ENCODE results near the gene ZNF148.

Gene ZNF148

DNA sequence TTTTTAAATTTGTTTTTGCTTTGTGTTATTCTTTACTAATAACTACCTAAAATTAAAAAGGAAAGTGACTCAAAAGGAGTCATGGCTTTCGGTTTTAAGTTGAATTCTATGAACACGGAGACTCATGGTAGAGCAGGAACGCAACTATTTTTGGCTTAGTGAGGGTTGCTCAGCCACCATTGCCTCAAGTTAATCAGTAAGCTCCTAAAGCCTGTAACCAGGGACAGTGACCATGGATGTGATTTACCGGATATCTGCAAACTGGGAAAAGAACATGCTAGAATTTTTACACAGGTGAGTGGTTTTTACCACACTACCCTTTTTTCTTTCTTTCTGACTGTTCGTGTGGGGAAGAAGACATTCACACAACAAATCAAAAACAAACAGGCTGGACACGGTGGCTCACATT lies 174.4 kb downstream of the ZNF148 start:
- no peak overlapping the region for H3K4me3 ChIP-seq (ENCODE audit: low read depth, low read length)
- no peak for DNase-seq (ENCODE audit: low read depth)
- TF ChIP-seq, protein P1, sequence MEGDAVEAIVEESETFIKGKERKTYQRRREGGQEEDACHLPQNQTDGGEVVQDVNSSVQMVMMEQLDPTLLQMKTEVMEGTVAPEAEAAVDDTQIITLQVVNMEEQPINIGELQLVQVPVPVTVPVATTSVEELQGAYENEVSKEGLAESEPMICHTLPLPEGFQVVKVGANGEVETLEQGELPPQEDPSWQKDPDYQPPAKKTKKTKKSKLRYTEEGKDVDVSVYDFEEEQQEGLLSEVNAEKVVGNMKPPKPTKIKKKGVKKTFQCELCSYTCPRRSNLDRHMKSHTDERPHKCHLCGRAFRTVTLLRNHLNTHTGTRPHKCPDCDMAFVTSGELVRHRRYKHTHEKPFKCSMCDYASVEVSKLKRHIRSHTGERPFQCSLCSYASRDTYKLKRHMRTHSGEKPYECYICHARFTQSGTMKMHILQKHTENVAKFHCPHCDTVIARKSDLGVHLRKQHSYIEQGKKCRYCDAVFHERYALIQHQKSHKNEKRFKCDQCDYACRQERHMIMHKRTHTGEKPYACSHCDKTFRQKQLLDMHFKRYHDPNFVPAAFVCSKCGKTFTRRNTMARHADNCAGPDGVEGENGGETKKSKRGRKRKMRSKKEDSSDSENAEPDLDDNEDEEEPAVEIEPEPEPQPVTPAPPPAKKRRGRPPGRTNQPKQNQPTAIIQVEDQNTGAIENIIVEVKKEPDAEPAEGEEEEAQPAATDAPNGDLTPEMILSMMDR (conservative IDR thresholded peaks at IDR 0.05; ENCODE audit: low read depth, low read length): no peak

DNA sequence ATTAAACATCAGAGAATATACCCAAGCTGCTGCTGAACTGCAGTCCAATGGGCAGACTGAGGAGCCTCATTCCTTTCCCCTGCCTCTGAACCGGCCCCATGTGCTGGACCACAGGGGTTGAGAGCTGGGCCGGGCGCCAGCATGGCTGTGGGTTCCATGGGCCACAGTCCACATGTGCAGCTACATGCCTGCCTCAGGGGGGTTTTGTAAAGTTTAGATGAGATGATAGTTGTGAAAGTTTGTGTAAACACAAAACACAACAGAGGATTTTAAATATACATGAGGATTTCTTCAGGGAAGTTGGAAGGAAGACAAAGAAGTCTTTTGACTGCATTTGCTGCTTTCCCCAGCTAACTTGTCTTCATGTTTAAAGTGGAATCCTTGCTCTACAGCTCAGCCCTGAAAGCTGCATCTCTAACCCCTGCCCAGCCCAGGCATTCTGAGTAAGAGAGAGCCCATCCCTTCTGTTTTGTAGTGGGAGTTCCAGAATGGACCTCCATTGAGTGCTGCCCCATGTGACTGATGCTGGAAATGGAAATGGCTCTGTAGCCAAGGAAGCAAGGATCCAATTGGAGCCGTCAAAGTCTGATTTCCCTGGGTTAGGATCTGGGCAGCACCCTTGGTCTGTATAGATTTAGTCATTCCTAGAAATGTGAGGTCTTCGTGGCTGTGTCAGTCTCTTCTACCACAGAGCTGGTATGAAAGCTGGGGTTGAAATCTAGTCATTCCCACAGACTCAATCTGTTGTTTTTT lies 180.1 kb downstream of the ZNF148 start:
- TF ChIP-seq, protein P1 (conservative IDR thresholded peaks at IDR 0.05; ENCODE audit: low read depth, low read length): peak; percentile 15
- no peak overlapping the region for H3K4me3 ChIP-seq (ENCODE audit: low read depth, low read length)
- peak; percentile 96 for DNase-seq (ENCODE audit: low read depth)

DNA sequence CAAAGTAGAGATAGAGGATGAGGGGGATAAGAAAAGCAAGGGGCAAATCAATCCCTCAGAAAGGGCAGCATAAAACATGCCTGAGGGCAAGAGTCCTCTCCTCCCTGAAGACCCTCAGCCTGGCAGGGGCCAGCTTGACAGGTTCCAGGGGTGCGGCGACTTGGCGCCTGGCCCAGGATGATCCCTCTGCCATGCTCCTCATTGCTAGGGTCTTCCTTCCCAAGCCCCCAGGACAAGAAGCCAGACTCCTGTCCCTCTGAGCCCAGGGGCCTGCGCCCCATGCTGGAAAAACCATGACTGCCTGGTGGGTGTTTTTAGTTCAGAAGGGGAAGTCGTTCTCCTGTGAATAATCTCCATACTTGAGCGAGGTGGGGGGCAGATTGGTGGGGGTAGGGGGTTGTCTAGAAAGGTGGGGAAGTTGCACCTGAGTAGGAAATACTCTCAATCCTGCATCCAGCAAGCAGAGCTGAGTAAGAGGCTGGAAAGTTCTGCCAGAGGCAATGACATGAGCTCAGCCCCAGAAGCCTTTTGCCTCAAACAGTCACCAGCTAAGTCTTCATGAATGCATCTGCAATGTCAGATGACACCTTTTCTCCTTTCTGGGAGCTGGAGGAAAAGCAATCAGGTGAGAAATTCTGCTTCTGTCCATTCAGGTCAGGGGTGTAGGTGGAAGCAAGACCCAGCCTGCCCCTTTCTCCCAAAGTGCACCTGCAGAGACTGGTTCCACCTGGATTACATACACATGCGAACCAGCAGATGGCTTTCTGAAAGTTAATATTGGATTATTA lies 180.9 kb downstream of the ZNF148 start:
- TF ChIP-seq, protein P1 (conservative IDR thresholded peaks at IDR 0.05; ENCODE audit: low read depth, low read length): no peak
- no peak overlapping the region for H3K4me3 ChIP-seq (ENCODE audit: low read depth, low read length)
- DNase-seq (ENCODE audit: low read depth): peak; percentile 40

DNA sequence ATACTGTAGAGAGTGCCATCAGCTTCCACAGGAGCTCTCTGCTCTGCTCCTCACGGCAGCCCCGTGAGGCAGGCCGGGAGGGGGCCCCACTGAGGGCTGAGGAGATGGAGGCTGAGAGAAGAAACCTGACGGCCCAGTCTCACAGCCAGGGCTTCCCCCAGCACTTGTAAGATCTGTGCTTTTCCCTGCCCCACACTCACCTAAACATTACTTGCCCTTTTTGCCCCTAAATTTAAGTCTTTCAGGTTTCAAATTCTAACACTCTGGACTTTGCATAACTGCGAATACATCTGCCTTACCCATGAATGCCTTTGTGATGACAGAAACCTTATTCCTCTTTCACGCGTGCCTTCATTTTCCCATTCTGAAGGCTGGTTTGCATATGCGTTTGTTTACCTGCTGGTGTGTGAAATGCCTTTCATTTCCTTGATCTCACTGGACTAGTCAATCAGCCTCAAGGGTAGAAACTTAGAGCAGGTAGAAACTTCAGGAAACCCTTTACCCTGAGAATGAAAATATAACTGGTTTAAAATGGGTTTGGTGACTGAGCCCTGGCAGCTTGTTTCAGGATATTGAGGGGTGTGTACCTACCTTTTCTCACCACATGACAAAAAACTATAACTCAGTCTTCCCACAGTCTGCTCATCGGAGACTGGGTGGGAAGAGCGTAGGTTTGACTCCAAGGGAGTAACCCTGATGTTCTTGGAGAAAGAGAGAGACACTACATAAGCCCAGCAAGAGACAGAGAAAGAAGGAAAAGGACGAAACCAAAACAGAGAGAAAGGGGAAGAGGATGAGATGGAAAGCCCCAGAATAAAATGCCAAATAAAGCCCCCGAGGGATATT lies 182.7 kb downstream of the ZNF148 start:
- TF ChIP-seq, protein P1 (conservative IDR thresholded peaks at IDR 0.05; ENCODE audit: low read depth, low read length): peak; percentile 38
- no peak for DNase-seq (ENCODE audit: low read depth)
- no peak overlapping the region for H3K4me3 ChIP-seq (ENCODE audit: low read depth, low read length)

DNA sequence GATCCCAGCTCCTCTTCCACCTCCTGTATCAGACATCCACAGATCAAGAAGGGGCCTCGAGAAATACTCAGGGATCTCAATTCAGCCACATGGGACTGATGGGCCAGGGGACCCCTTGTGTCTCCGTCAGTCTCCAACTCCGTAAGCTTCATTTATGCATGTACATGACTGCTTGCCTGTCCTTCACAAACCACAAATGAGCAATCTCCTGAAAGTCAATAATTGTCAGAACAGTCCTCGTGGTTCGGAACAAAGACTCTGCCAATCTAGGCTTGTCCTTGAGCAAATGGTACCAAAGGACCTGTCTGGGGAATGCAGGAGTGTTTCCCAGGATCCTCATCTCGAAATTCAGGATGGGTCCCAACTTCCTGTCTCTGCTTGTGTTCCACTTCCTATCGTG lies 183.4 kb downstream of the ZNF148 start:
- no peak for DNase-seq (ENCODE audit: low read depth)
- TF ChIP-seq, protein P1 (conservative IDR thresholded peaks at IDR 0.05; ENCODE audit: low read depth, low read length): no peak

DNA sequence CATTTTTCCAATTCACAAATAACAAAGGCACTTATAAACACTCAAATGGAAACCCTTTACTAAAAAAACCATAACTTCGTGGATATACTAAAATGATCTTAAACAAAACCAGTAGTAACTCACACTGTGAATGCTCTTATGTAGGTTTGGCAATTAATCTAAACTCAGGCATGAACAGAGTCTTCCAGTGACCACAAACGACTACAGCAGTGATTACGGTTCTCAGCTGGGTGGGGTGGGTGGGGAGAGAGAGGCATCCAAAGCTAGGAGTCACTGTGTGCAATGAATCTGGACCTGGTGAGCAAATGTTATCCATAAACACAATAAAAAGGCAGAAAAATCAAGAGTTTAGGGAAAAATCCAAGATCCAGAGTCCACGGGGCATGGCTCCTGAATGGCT lies 183.9 kb downstream of the ZNF148 start:
- TF ChIP-seq, protein P1 (conservative IDR thresholded peaks at IDR 0.05; ENCODE audit: low read depth, low read length): no peak
- no peak for DNase-seq (ENCODE audit: low read depth)
- H3K4me3 ChIP-seq (ENCODE audit: low read depth, low read length): no peak overlapping the region

More for the DNA sequence above, 183.4 kb downstream of the ZNF148 start:
- H3K4me3 ChIP-seq (ENCODE audit: low read depth, low read length): no peak overlapping the region
